Spleen (tissue), 7 donors: ENCODE measurements around the gene SEC14L3.

ENCODE experiments used
- POLR2A ChIP-seq, 3 donors: fragments of 450-650 bp; IDR thresholded peaks; one replicate each; pipeline ENCODE4 v1.5.1; 2017; ENCODE audit warnings: antibody characterized with exemption in 3 of 3, mild to moderate bottlenecking in 1 of 3
- TF ChIP-seq, protein P1 (sequence below), 11 experiments: fragments of 200-600 bp in 7 of 11; fragments of 450-650 bp in 4 of 11; sonication (generic) in 4 of 11; IDR thresholded peaks in 8 of 11; conservative IDR thresholded peaks in 3 of 11; 1 replicate in 7 of 11; 2 replicates in 4 of 11; pipeline versions ENCODE4 v1.4.0 to v1.8.0; 2016 to 2021; ENCODE audit warnings: antibody characterized with exemption in 11 of 11, inconsistent platforms in 4 of 11, mild to moderate bottlenecking in 1 of 11
- donor health status: DM: no; HTN: no; CAD: no; lungs with moderate emphysema.
- donor health status: DM: no; HTN: no; CAD: no.
- donor health status: DM: no; HTN: no; CAD: no.

- no peak for TF ChIP-seq POLR2A (IDR thresholded peaks at IDR 0.05)
- TF ChIP-seq, protein P1, sequence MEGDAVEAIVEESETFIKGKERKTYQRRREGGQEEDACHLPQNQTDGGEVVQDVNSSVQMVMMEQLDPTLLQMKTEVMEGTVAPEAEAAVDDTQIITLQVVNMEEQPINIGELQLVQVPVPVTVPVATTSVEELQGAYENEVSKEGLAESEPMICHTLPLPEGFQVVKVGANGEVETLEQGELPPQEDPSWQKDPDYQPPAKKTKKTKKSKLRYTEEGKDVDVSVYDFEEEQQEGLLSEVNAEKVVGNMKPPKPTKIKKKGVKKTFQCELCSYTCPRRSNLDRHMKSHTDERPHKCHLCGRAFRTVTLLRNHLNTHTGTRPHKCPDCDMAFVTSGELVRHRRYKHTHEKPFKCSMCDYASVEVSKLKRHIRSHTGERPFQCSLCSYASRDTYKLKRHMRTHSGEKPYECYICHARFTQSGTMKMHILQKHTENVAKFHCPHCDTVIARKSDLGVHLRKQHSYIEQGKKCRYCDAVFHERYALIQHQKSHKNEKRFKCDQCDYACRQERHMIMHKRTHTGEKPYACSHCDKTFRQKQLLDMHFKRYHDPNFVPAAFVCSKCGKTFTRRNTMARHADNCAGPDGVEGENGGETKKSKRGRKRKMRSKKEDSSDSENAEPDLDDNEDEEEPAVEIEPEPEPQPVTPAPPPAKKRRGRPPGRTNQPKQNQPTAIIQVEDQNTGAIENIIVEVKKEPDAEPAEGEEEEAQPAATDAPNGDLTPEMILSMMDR (IDR thresholded peaks at IDR 0.05 in 8 of 11, conservative IDR thresholded peaks at IDR 0.05 in 3 of 11), result no peak
Observed at GRCh38 chr22:30474683-30475424, 3.0 kb upstream of the SEC14L3 start.
